ENCODE data around the gene MT3. TPM values are rescaled to one million over a fixed set of nuclear protein-coding genes. Genes with fewer than 3 reads are reported as not detected.
A peak's percentile ranks its signal among the peaks of the same experiment; 100 is the strongest.

The MT3 gene
- total RNA-seq, 1 donor from 2014 or later = not detected

DNA sequence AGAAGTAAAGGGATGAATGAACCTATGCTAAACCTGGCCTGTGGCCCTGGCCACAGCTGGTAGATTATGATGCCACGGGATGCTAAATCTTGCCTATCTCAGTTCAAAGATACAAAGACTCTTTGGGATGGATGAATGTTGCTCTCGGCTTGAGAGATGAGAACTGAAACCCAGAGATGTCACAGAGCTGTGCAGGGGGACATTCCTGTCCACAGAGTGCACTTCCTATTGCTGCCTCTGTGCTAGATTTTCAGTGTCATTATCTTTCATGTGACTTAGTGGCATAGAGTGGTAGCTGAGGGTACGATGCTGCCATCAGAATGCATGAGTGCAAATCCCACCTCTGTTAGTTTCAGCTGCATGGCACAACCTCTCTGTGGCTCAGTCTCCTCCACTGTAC, 40.8 kb downstream of the MT3 start:
- Histone ChIP-seq H3K27me3 (peaks cover 12% of the 10 kb centered on the region), H3K9me3 (no peaks in the 10 kb centered on the region), H3K27ac (no peak overlapping the region), H3K36me3 (no peaks in the 10 kb centered on the region), H3K4me3 (no peak overlapping the region), H3K4me1 (peaks cover 7% of the 10 kb centered on the region)
- DNase-seq (no peak), ATAC-seq (no peak)
- TF ChIP-seq CTCF (IDR thresholded peaks at IDR 0.05) = no peak
- intact Hi-C loops (cut with DNase I) = no loop called here

DNA sequence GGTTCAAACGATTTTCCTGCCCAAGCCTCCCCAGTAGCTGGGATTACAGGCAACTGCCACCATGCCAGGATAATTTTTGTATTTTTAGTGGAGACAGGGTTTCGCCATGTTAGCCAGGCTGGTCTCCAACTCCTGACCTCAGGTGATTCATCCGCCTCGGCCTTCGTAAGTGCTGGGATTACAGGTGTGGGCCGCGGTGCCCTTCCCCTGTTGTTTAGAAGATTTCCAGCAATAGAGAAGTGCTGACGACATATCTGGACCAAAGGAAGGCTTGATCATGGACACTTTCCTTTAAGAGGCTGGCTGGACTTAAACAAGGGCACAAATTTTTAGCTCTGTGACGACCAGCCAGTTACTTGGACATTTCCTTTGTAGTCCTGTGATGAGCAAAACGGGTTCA, 41.9 kb downstream of the MT3 start:
- ATAC-seq (no peak), DNase-seq (no peak)
- peaks cover 22% of the 10 kb centered on the region for H3K27me3 ChIP-seq
- peak overlapping the region; percentile 83 for H3K27ac ChIP-seq
- no peak for TF ChIP-seq CTCF (IDR thresholded peaks at IDR 0.05)
- H3K9me3 ChIP-seq = no peaks in the 10 kb centered on the region
- H3K4me1 ChIP-seq = peaks cover 10% of the 10 kb centered on the region
- intact Hi-C loops (cut with DNase I) = no loop called here
- no peaks in the 10 kb centered on the region for H3K36me3 ChIP-seq
- no peak overlapping the region for H3K4me3 ChIP-seq

DNA sequence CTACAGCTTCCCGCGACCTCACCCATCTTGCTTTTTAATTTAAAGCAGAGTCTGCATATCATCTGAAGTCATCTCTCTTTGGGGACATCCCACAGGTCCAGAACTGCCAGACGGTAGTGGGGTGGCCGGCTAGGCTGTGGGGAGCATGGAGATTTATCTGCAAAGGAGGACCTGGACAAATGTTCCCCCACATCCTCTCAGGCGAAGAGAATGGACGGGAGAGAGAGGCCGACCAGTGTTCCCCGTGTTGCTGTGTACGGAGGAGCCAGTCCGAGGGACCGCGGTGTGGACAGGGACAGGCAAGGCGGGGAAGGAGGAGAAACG, 42.5 kb downstream of the MT3 start:
- Histone ChIP-seq H3K36me3 (no peaks in the 10 kb centered on the region), H3K4me3 (peak overlapping the region; percentile 46), H3K4me1 (peaks cover 8% of the 10 kb centered on the region), H3K27me3 (peaks cover 22% of the 10 kb centered on the region), H3K27ac (peak overlapping the region; percentile 83), H3K9me3 (no peaks in the 10 kb centered on the region)
- DNase-seq (no peak), ATAC-seq (no peak)
- TF ChIP-seq CTCF (IDR thresholded peaks at IDR 0.05) = no peak
- intact Hi-C loops (cut with DNase I) = no loop called here

DNA sequence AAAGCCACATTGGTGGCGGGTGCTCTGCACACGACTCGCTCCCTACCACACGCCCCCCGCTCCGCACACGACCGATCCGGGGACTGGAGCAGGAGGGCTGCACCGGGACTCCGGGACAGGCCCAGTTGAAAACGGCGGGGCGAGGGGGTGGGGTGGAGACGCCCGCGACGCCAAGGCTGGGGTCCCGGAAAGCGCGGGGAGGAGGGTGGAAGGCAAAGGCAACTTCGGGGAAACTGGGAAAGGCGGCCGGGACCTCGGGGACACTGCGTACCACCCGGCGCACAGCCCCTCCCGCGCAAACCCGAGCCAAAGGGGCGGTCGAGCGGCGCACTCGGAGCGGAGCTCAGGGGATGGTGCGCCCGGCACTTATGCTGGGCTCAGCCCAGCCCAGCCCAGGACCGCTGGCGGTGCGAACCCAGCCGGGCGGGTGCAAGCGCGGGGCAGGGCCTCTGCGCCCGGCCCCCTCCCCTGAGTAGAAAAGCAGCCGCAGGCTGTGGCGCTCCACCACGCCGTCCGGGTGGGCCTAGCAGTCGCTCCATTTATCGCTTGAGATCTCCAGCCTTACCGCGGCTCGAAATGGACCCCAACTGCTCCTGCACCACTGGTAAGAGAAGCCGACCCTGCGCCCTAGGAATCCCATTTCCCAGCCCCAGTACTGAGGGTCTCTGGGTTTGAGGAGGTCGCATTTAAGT, 43.0 kb downstream of the MT3 start, which contains the start of gene MT1M:
Gene MT1M, plus strand, starts transcription at position 504 of the 692 bp plus-strand sequence. Its CDS starts 73 bp downstream, at position 577.
- Histone ChIP-seq H3K27ac (peak within 1 kb of the TSS; percentile 83), H3K36me3 (no peaks in the 10 kb centered on the region), H3K4me3 (peak within 1 kb of the TSS; percentile 46), H3K4me1 (peaks cover 7% of the 10 kb centered on the region), H3K9me3 (no peaks in the 10 kb centered on the region), H3K27me3 (peaks cover 22% of the 10 kb centered on the region)
- TF ChIP-seq CTCF (IDR thresholded peaks at IDR 0.05) = no peak
- DNase-seq (peak; percentile 81), ATAC-seq (peak; percentile 84)
- intact Hi-C loops (cut with DNase I) = no loop called here

DNA sequence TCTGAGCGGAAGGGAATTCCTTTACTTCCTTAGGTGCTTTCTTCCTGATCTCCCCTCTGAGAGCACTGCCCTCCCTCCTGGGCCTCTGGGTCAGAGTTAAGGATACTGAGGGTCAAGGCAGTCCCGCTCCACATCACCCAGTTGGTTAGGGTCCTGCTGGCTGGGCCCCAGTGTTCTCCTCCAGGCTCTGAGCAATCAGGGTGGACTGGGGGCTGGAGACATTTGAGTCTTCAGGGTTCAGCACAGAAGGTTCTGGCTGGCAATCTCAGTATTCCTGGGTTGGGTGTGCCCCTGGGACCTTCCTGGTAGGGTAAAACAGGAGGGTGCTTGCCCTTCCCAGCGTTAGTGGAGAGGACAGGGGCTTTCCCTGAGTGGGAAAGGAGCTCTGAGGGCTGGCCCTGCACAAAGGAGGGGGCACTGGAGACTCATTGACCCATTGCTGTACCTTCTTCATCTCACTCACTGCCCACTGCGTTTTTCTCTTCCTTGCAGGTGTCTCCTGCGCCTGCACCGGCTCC, 43.6 kb downstream of the MT3 start:
- Histone ChIP-seq H3K27ac (peak overlapping the region; percentile 83), H3K4me1 (peaks cover 8% of the 10 kb centered on the region), H3K9me3 (no peaks in the 10 kb centered on the region), H3K4me3 (peak overlapping the region; percentile 46), H3K27me3 (peaks cover 23% of the 10 kb centered on the region), H3K36me3 (no peaks in the 10 kb centered on the region)
- intact Hi-C loops (cut with DNase I) = no loop called here
- no peak for TF ChIP-seq CTCF (IDR thresholded peaks at IDR 0.05)
- ATAC-seq (no peak), DNase-seq (no peak)

Measured in upper lobe of right lung (tissue), 1 donor.